NCI-H748 (cell line): ENCODE results near the gene RNF220.
A peak's percentile ranks its signal among the peaks of the same experiment; 100 is the strongest.

ENCODE experiments used
- DNase-seq: peaks from one replicate; lab custom pipeline; 2025; ENCODE audit not compliant: unreplicated experiment; lab: John Stamatoyannopoulos, UW

The RNF220 gene

GRCh38 chr1:44672961-44673674 is 268.1 kb downstream of the RNF220 start:
- DNase-seq, result no peak

- DNase-seq, result no peak
Observed at GRCh38 chr1:44673675-44674112, 268.6 kb downstream of the RNF220 start.

GRCh38 chr1:44674113-44675000 is 269.3 kb downstream of the RNF220 start, which contains the start of the genes ARMH1 and TMEM53:
TSS of gene ARMH1 (plus strand) at chr1:44674714. CDS start at chr1:44689698, 14,984 bp downstream.
TSS of gene TMEM53 (minus strand) at chr1:44674481. CDS start at chr1:44674391, 90 bp downstream.
- DNase-seq, result peak; percentile 99

- DNase-seq, result no peak
Observed at GRCh38 chr1:44675186-44675585, 270.1 kb downstream of the RNF220 start.

- no peak for DNase-seq
Observed at GRCh38 chr1:44676484-44677200, 271.6 kb downstream of the RNF220 start.

GRCh38 chr1:44677201-44677766 is 272.2 kb downstream of the RNF220 start:
- peak; percentile 44 for DNase-seq

- no peak for DNase-seq
Observed at GRCh38 chr1:44678120-44678519, 273.1 kb downstream of the RNF220 start.

- no peak for DNase-seq
Observed at GRCh38 chr1:44678626-44679025, 273.6 kb downstream of the RNF220 start.

GRCh38 chr1:44679468-44679867 is 274.4 kb downstream of the RNF220 start:
- no peak for DNase-seq

GRCh38 chr1:44681905-44682882 is 277.1 kb downstream of the RNF220 start:
- peak; percentile 38 for DNase-seq

- DNase-seq, result no peak
Observed at GRCh38 chr1:44682883-44683265, 277.8 kb downstream of the RNF220 start.

- DNase-seq, result no peak
Observed at GRCh38 chr1:44684525-44684924, 279.5 kb downstream of the RNF220 start.

GRCh38 chr1:44685218-44685617 is 280.2 kb downstream of the RNF220 start:
- no peak for DNase-seq

- no peak for DNase-seq
Observed at GRCh38 chr1:44685881-44686280, 280.8 kb downstream of the RNF220 start.

- DNase-seq, result no peak
Observed at GRCh38 chr1:44688760-44689446, 283.8 kb downstream of the RNF220 start.

GRCh38 chr1:44689447-44689765 is 284.4 kb downstream of the RNF220 start:
- no peak for DNase-seq

- no peak for DNase-seq
Observed at GRCh38 chr1:44693159-44693558, 288.1 kb downstream of the RNF220 start.

- no peak for DNase-seq
Observed at GRCh38 chr1:44693900-44694299, 288.8 kb downstream of the RNF220 start.

- DNase-seq, result no peak
Observed at GRCh38 chr1:44694863-44695478, 289.9 kb downstream of the RNF220 start.
